Activated CD4-positive, alpha-beta T cell treated with anti-CD3 and anti-CD28 coated beads, Interleukin-2, amount 50 U/mL, for 4 hours (primary cell): Measurements from ENCODE around the gene KAT7.

Experiments
- DNase-seq, 2 experiments: peaks; one replicate each; pipeline ENCODE4 v3.0.0-alpha.2; 2020

KAT7 gene

DNA sequence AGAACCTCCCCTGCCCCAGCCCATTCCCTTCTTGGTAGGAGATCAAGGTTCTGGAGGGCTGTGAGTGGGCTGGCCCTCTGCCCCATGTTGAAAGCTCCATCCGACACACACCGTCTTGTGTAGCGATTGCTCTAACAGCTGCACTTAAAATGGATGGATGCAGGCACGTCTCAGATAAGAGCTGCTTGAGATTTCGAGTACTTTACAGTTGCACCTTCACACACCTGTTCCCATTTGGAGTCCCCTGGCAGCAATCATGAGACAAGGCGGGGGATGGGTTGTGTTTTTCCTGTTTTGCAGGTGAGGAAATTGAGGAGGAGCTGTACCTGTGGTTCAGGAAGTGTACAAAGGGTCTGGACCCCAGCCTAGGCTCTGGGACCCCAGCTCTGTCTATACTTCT, 85.0 kb downstream of the KAT7 start:
- no peak for DNase-seq

- DNase-seq, result no peak
Observed at GRCh38 chr17:49873926-49874325, 85.4 kb downstream of the KAT7 start.

- no peak for DNase-seq
Observed at GRCh38 chr17:49874911-49875310, 86.4 kb downstream of the KAT7 start.

DNA sequence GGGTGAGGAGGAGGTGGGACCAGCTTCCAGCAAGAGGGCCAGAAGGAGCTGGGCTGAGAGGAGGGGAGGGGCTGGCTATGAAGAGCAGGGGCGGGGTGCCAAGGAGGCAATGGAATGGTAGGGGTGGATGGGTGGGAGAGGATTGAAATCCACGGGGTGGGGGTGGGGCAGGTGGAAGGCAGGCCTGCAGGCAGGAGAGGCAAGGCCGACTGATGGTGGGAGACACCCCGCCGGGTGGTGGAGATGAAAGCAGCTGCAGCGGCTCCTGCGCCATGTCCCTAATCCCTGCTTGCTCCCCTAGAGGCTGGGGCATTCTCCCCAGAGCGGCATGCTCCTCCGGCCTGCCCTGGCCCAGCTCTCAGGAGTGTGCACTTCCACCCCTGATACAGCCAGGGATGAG, 87.2 kb downstream of the KAT7 start:
- DNase-seq, result no peak

DNA sequence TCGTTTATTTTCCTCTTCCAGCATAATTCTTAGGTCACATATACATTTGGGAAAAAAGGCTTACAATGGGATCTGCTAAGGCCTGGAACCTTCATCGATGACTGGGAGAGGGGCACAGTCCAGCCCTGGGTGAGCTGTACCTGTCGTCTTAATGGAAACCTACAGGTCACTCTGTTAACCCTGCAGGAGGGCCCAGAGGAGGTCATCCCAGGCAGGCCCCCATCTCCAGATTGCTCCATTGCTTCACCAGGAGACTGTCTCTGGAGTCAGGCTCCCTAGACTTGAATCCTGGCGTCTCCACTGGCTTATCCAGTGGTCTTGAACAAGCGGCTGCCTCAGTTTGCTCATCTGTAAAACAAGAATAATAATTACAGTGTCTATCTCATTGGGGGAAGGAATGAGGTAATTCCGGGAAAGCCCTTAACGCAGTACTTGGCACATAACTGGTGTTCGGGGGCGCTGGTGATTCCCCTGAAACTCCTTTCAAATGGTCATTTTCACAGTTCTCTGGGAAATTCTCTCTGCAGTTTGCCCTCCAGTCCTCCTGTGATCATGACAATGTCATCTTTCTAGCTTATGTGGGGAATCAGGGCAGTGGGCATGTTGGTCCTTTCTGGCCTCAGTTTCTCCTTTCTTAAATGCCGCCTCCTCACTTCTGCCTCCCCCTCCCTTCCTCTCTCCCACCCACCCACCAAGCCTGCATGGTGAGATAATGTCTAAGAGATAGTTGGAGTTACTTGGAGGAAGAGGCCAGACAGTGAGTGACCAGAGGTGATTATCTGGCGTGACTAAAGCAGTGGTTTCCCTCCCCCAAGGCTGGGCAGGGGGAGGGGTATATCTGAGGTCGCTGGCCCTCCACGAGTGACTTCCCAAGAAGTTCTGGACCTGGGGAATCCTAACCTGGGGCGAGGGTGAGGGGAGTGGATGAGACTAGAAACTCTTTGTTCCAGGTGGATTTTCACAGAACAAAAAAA, 90.7 kb downstream of the KAT7 start:
- no peak for DNase-seq

- DNase-seq, result peak; percentile 62 to 63
Observed at GRCh38 chr17:49880291-49881053, 92.0 kb downstream of the KAT7 start.

DNA sequence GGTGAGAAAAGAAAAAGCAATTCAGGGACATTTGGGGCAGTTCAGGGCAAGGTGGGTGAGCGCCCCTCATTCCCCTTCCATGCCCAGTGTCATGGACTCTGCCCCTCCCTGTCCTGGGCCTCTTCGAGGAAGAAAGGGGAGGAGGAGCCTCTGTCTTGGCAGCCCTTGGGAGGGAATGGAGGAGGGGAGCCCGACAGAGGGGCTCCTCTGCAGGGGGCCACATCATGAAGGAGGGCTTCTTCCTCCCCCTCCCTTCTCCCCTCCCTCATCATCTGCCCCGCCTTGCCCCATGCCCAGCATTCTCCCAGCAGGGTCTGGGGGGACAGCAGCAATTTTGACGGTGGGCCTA, 92.5 kb downstream of the KAT7 start:
- DNase-seq, result no peak

DNA sequence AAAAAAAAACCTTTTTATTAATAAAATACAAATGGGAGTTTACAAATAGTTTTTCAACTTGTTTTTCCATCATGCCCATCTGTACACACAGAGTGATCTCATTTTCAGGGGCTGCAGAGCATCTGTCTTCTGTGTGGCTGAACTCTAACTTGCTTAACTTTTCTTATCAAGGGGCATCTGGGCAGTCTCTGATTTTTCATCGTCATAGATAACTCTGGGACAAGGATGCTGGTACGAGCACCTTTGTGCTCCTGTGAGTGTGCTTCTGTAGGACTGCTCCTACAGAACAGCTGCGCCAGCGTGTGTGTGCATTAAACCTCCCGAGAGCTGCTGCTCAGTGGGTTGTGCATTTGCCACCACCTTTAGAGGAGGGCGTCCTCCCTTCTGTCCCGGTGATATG, 94.0 kb downstream of the KAT7 start:
- no peak for DNase-seq
